HG02763 (cell line): ENCODE measurements around the gene KRT1.
"Not testable (repeated sequence)": the region's sequence is repeated elsewhere in the genome, so short reads cannot be mapped to it uniquely, and the experiment has no call there.

ENCODE experiments used
- ATAC-seq: cut with Tn5 transposase; IDR thresholded peaks from one replicate; pipeline ENCODE4 v1.9.1; 2021; ENCODE audit warnings: mild to moderate bottlenecking, moderate library complexity; ENCODE audit not compliant: unreplicated experiment

KRT1 gene

GRCh38 chr12:52680363-52680762 lies at the start of gene KRT1:
TSS of gene KRT1 (minus strand) at chr12:52680407. CDS start at chr12:52680348, 59 bp downstream.
- ATAC-seq = no peak

GRCh38 chr12:52729147-52729546 lies 48.9 kb upstream of the KRT1 start:
- no peak for ATAC-seq

GRCh38 chr12:52728374-52728773 lies 48.2 kb upstream of the KRT1 start:
- ATAC-seq = no peak

GRCh38 chr12:52727037-52727436 lies 46.8 kb upstream of the KRT1 start:
- no peak for ATAC-seq

GRCh38 chr12:52726451-52726850 lies 46.2 kb upstream of the KRT1 start:
- ATAC-seq = no peak

GRCh38 chr12:52724384-52724783 lies 44.2 kb upstream of the KRT1 start:
- ATAC-seq = no peak

GRCh38 chr12:52722680-52723079 lies 42.5 kb upstream of the KRT1 start:
- no peak for ATAC-seq

GRCh38 chr12:52721838-52722470 lies 41.7 kb upstream of the KRT1 start:
- no peak for ATAC-seq

GRCh38 chr12:52720365-52720886 lies 40.2 kb upstream of the KRT1 start:
- ATAC-seq = no peak

GRCh38 chr12:52716061-52716460 lies 35.9 kb upstream of the KRT1 start:
- ATAC-seq = no peak

- ATAC-seq = no peak
These were observed 35.2 kb upstream of the KRT1 start for GRCh38 chr12:52715416-52715815.

GRCh38 chr12:52714887-52715281 lies 34.7 kb upstream of the KRT1 start:
- ATAC-seq = no peak

- no peak for ATAC-seq
These were observed 34.0 kb upstream of the KRT1 start for GRCh38 chr12:52713960-52714886.

GRCh38 chr12:52712122-52712521 lies 31.9 kb upstream of the KRT1 start:
- not testable (repeated sequence) for ATAC-seq

GRCh38 chr12:52710730-52711129 lies 30.5 kb upstream of the KRT1 start:
- ATAC-seq = no peak

GRCh38 chr12:52708010-52708409 lies 27.8 kb upstream of the KRT1 start:
- no peak for ATAC-seq

GRCh38 chr12:52704464-52704863 lies 24.3 kb upstream of the KRT1 start:
- no peak for ATAC-seq

- no peak for ATAC-seq
These were observed 23.7 kb upstream of the KRT1 start for GRCh38 chr12:52703878-52704277.

- no peak for ATAC-seq
These were observed 23.2 kb upstream of the KRT1 start, which contains the start of gene KRT77 for GRCh38 chr12:52703424-52703823. TSS of gene KRT77 (minus strand) at chr12:52703524. CDS start at chr12:52703434, 90 bp downstream.

GRCh38 chr12:52702338-52702737 lies 22.1 kb upstream of the KRT1 start:
- ATAC-seq = no peak

- no peak for ATAC-seq
These were observed 21.1 kb upstream of the KRT1 start for GRCh38 chr12:52701281-52701680.

- no peak for ATAC-seq
These were observed 19.8 kb upstream of the KRT1 start for GRCh38 chr12:52699960-52700359.
